ENCODE data around the gene MAB21L4. TPM values are rescaled to one million over a fixed set of nuclear protein-coding genes. Genes with fewer than 3 reads are reported as not detected.

The MAB21L4 gene
- polyA plus RNA-seq, 1 of the 3 experiments (the other 2 are of a cell fraction) = not detected

GRCh38 chr2:240864475-240864874 is 31.5 kb downstream of the MAB21L4 start (continued):
- no peak for TF ChIP-seq RXRA (IDR thresholded peaks at IDR 0.05; ENCODE audit: borderline replicate concordance, low read depth)
- TF ChIP-seq MAX (IDR thresholded peaks at IDR 0.05; ENCODE audit: low read depth) = no peak
- no peak for TF ChIP-seq FOXJ3 (CRISPR knock-in tag; IDR thresholded peaks at IDR 0.05)
- no peak for TF ChIP-seq EP300 (IDR thresholded peaks at IDR 0.05; ENCODE audit: borderline replicate concordance in 1 of 2, low read depth in 1 of 2, low read length in 1 of 2)

- no peak overlapping the region for H3K9ac ChIP-seq
- 21% methylated on average over 2 of the region's 2 CpGs for WGBS (ENCODE audit: low lambda C conversion rate)
- POLR2A ChIA-PET = interaction anchor here (0.6 kb wide), 1 partner anchor 391 kb away, joined by 3 read pairs; no protein-coding TSS in a partner anchor
- no peak for DNase-seq
- H3K4me2 ChIP-seq = no peak overlapping the region
- TF ChIP-seq RFX5 (IDR thresholded peaks at IDR 0.05; ENCODE audit: low read length) (no peak), FOXJ3 (CRISPR knock-in tag; IDR thresholded peaks at IDR 0.05) (no peak), YY1 (IDR thresholded peaks at IDR 0.05; ENCODE audit: low read depth) (no peak), REST (IDR thresholded peaks at IDR 0.05; ENCODE audit: low read depth, low read length) (no peak), RCOR1 (IDR thresholded peaks at IDR 0.05; ENCODE audit: low read length) (no peak)
- no peaks in the 10 kb centered on the region for H3K9me2 ChIP-seq
- H3K79me2 ChIP-seq (ENCODE audit: insufficient read depth) = no peaks in the 10 kb centered on the region
- no peak overlapping the region for H3K27ac ChIP-seq (ENCODE audit: low read depth in 2 of 2, low read length in 1 of 2)
- no peak overlapping the region for H2AFZ ChIP-seq (ENCODE audit: low read depth)
- H4K20me1 ChIP-seq (ENCODE audit: insufficient read depth) = no peaks in the 10 kb centered on the region
- CTCF ChIA-PET = interaction anchor here (1.0 to 6.4 kb wide), 4 partner anchors 10 to 217 kb away, joined by 3 to 44 read pairs (median 6); no protein-coding TSS in a partner anchor
- peaks cover 19% of the 10 kb centered on the region for H3K27me3 ChIP-seq (ENCODE audit: insufficient read depth)
- no peaks in the 10 kb centered on the region for H3K4me1 ChIP-seq (ENCODE audit: control insufficient read depth in 1 of 2, insufficient read depth in 2 of 2, low read depth in 1 of 2, low read length in 1 of 2)
- no peaks in the 10 kb centered on the region for H3K9me3 ChIP-seq
- no peaks in the 10 kb centered on the region for H3F3A ChIP-seq (replicated peaks; ENCODE audit: insufficient read depth)
- H3K4me3 ChIP-seq (ENCODE audit: low read depth in 2 of 2, low read length in 1 of 2) = no peak overlapping the region
- H3K36me3 ChIP-seq (replicated peaks in 1 of 2; ENCODE audit: control insufficient read depth in 1 of 2, insufficient read depth in 2 of 2, low read length in 1 of 2) = no peaks in the 10 kb centered on the region
Measured at GRCh38 chr2:240861547-240861946, 34.4 kb downstream of the MAB21L4 start.

GRCh38 chr2:240858871-240859270 is 37.1 kb downstream of the MAB21L4 start:
- H3K79me2 ChIP-seq (ENCODE audit: insufficient read depth) = no peaks in the 10 kb centered on the region
- H3K4me2 ChIP-seq = no peak overlapping the region
- H3K9me3 ChIP-seq = no peaks in the 10 kb centered on the region
- no peak overlapping the region for H2AFZ ChIP-seq (ENCODE audit: low read depth)
- no peaks in the 10 kb centered on the region for H4K20me1 ChIP-seq (ENCODE audit: insufficient read depth)
- H3K36me3 ChIP-seq (replicated peaks in 1 of 2; ENCODE audit: control insufficient read depth in 1 of 2, insufficient read depth in 2 of 2, low read length in 1 of 2) = no peaks in the 10 kb centered on the region
- no peaks in the 10 kb centered on the region for H3K9me2 ChIP-seq
- H3K4me3 ChIP-seq (ENCODE audit: low read depth in 2 of 2, low read length in 1 of 2) = no peak overlapping the region
- H3K27ac ChIP-seq (ENCODE audit: low read depth in 2 of 2, low read length in 1 of 2) = no peak overlapping the region
- no peaks in the 10 kb centered on the region for H3F3A ChIP-seq (replicated peaks; ENCODE audit: insufficient read depth)
- no peak for DNase-seq
- H3K4me1 ChIP-seq (ENCODE audit: control insufficient read depth in 1 of 2, insufficient read depth in 2 of 2, low read depth in 1 of 2, low read length in 1 of 2) = no peaks in the 10 kb centered on the region
- WGBS (ENCODE audit: low lambda C conversion rate) = 40% methylated on average over 4 of the region's 10 CpGs
- ChIA-PET CTCF (interaction anchor here (0.9 to 6.4 kb wide), 3 partner anchors 7 to 55 kb away, joined by 3 to 44 read pairs (median 4); no protein-coding TSS in a partner anchor), POLR2A (no interaction called here)
- peaks cover 19% of the 10 kb centered on the region for H3K27me3 ChIP-seq (ENCODE audit: insufficient read depth)
- no peak overlapping the region for H3K9ac ChIP-seq
- TF ChIP-seq RFX5 (IDR thresholded peaks at IDR 0.05; ENCODE audit: low read length) (no peak), EZH2phosphoT487 (IDR thresholded peaks at IDR 0.05; ENCODE audit: borderline replicate concordance, low read depth) (no peak), POLR2AphosphoS5 (IDR thresholded peaks at IDR 0.05; ENCODE audit: low read depth, low read length) (no peak), TCF12 (IDR thresholded peaks at IDR 0.05) (no peak), CTCF (IDR thresholded peaks at IDR 0.05) (no peak), CHD2 (IDR thresholded peaks at IDR 0.05; ENCODE audit: low read length, partially characterized antibody) (no peak), SIN3A (IDR thresholded peaks at IDR 0.05; ENCODE audit: borderline replicate concordance, low read depth, low read length) (no peak), RAD21 (IDR thresholded peaks at IDR 0.05; ENCODE audit: low read length) (no peak), USF1 (IDR thresholded peaks at IDR 0.05; ENCODE audit: borderline replicate concordance, low read depth) (no peak), MEF2A (IDR thresholded peaks at IDR 0.05; ENCODE audit: borderline replicate concordance, low read depth) (no peak), PBX3 (IDR thresholded peaks at IDR 0.05) (no peak), NRF1 (IDR thresholded peaks at IDR 0.05; ENCODE audit: low read depth, low read length) (no peak)
